ENCODE measurements around the gene EXOC6.
A peak's percentile ranks its signal among the peaks of the same experiment; 100 is the strongest.

EXOC6 gene, protein sequence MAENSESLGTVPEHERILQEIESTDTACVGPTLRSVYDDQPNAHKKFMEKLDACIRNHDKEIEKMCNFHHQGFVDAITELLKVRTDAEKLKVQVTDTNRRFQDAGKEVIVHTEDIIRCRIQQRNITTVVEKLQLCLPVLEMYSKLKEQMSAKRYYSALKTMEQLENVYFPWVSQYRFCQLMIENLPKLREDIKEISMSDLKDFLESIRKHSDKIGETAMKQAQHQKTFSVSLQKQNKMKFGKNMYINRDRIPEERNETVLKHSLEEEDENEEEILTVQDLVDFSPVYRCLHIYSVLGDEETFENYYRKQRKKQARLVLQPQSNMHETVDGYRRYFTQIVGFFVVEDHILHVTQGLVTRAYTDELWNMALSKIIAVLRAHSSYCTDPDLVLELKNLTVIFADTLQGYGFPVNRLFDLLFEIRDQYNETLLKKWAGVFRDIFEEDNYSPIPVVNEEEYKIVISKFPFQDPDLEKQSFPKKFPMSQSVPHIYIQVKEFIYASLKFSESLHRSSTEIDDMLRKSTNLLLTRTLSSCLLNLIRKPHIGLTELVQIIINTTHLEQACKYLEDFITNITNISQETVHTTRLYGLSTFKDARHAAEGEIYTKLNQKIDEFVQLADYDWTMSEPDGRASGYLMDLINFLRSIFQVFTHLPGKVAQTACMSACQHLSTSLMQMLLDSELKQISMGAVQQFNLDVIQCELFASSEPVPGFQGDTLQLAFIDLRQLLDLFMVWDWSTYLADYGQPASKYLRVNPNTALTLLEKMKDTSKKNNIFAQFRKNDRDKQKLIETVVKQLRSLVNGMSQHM

DNA sequence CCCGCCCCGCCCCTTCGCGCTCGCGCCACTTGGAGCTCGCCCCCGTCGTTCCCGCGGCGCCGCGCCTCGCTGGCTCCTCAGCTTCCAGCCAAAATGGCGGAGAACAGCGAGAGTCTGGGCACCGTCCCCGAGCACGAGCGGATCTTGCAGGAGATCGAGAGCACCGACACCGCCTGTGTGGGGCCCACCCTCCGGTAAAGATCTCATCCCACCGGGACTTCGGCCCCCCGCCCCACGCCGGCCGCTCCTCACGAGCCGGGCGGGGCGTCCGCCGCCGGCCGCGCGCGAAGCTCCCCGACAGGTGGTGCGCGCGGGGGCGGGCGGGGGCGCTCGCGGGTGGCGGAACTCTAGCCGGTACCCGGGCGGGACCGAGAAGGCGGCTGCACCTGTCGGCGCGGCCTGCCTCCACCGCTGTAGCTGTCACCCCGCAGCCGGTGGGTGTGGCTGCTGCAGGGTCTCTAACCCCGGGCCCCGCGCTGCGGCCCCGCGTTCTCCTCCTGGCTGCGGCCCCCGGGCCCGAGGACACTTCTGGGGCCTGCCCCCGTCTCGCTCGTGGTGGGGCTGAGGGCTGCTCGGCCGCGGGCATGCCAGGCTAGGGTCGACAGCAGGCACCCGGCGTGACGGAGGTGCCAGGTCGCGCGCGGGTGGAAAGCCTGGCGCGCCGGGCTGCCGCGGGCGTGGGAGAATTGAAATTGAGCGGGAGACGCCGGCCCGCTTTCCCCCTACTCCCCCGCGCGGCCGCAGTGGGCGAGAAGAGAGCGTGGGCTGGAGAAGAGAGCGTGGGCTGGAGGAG lies at the start of gene EXOC6:
EXOC6 (plus strand) TSS at position 80 of the 793 bp plus-strand sequence; CDS start at position 94, 14 bp downstream.
- no peak for DNase-seq (ENCODE audit: low read depth)
- TF ChIP-seq, protein P1, sequence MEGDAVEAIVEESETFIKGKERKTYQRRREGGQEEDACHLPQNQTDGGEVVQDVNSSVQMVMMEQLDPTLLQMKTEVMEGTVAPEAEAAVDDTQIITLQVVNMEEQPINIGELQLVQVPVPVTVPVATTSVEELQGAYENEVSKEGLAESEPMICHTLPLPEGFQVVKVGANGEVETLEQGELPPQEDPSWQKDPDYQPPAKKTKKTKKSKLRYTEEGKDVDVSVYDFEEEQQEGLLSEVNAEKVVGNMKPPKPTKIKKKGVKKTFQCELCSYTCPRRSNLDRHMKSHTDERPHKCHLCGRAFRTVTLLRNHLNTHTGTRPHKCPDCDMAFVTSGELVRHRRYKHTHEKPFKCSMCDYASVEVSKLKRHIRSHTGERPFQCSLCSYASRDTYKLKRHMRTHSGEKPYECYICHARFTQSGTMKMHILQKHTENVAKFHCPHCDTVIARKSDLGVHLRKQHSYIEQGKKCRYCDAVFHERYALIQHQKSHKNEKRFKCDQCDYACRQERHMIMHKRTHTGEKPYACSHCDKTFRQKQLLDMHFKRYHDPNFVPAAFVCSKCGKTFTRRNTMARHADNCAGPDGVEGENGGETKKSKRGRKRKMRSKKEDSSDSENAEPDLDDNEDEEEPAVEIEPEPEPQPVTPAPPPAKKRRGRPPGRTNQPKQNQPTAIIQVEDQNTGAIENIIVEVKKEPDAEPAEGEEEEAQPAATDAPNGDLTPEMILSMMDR (IDR thresholded peaks at IDR 0.05; ENCODE audit: control insufficient read depth, insufficient read depth, low read depth, low read length, missing control alignments): no peak
- H3K4me3 ChIP-seq (ENCODE audit: control insufficient read depth, low read depth, low read length): peak within 1 kb of the TSS; percentile 77

DNA sequence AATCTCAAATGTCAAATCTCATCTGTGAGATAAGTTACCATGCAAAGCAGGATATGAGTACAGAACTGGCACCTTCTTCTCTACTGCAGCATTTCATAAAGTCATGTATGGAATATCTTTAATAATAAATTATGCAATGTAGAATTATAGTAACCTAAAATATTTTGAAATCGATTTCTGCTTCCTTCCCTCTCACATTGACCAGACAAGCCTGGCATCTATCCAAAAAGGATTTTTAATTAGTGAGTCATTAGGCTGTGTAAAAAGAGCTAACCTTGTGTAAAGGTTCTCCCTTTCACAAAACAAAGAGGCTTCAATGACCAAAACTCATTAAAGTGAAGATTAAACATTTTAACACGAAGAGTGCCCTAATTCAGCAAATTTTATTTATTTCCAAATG lies 48.8 kb upstream of the EXOC6 start:
- no peak overlapping the region for H3K4me3 ChIP-seq (ENCODE audit: control insufficient read depth, low read depth, low read length)
- DNase-seq (ENCODE audit: low read depth): no peak
- TF ChIP-seq, protein P1 (IDR thresholded peaks at IDR 0.05; ENCODE audit: control insufficient read depth, insufficient read depth, low read depth, low read length, missing control alignments): no peak

DNA sequence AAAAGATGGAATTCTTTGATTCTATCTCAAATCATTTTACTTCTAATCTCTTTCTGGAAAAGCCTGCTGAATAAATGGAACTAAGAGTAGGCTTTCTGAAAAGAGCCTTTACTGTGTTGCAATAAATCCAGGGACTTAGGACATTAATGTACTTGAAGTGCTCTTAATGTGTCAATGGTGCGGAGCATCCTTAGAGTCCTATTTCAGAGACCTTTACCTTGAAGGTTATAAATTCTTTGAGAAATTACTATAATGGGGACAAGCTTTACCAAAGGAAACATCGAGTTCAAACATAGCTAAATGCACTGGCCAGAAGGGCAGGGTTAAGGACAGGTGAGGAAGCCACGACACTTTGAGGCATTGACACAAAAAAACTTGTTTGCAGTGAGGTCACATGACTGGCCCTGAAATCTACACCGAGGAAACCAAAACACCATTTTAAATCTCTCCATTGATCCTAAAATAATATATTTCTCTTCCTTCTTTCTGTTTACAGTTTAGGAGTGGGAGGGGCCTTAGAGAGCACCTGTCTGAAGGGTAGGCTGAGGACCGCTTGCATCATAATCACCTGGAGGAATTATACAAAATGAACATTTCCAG lies 48.1 kb upstream of the EXOC6 start:
- TF ChIP-seq, protein P1 (IDR thresholded peaks at IDR 0.05; ENCODE audit: control insufficient read depth, insufficient read depth, low read depth, low read length, missing control alignments): no peak
- no peak for DNase-seq (ENCODE audit: low read depth)
- H3K4me3 ChIP-seq (ENCODE audit: control insufficient read depth, low read depth, low read length): no peak overlapping the region

DNA sequence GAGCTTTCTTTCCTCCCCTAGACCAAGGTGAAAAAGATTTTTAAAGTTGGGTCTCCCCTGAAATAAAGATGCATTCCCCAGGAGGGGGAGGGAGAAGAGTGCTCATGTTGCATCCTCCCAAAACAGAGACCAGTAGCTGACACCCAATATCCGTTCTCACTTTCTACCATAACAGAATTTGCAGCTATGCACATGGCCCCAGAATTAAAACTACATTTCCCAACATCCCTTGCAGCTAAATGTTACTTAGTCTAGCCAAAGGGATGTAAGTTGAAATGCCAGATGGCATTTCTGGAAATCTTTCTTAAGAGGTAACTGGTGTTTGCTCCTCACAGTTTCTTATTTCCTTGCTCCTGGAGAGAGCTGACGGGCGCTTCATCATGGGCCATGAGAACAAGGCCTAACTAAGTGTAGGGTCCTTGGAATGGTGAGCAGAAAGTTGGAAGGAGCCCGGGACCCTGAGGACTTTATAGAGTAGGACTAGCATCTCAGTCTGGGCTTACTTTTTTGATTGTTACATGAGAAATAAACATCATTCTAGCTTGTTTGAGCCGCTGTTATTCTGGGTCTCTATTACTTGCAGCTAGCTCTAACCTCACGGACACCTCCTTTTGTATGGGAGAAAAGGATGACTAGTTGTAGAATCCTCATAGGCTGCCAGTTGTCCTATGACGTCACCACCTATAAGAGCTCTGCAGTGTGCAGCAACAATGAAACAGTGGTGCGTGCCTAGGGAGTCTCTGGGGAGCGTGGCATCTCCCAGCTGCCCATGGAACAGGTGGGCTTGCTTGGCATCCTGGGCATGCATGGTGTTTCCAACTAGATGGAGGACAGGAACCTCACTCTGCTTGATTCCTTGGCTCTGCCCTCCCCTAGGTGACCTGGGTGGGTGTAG lies 46.1 kb upstream of the EXOC6 start:
- no peak for DNase-seq (ENCODE audit: low read depth)
- TF ChIP-seq, protein P1 (IDR thresholded peaks at IDR 0.05; ENCODE audit: control insufficient read depth, insufficient read depth, low read depth, low read length, missing control alignments): no peak
- no peak overlapping the region for H3K4me3 ChIP-seq (ENCODE audit: control insufficient read depth, low read depth, low read length)

DNA sequence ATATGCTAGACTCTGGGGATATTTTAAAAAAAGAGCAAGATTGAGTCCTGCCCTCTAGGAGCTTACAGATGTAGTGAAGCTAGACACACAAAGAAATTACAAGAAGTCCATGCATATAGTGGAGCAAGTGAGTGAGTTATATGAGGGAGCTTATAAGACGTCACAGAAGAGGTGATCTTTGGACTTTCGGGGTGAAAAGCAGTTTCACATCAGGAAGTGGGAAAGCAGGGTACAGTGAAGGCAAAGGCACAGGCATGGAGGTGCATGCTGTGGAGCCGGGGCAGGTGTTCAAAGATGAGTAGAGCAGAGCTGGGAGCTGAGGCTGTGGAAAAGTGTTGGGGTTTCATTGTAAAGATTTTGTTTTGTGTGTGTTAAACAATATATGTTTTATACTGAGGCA lies 38.5 kb upstream of the EXOC6 start:
- TF ChIP-seq, protein P1 (IDR thresholded peaks at IDR 0.05; ENCODE audit: control insufficient read depth, insufficient read depth, low read depth, low read length, missing control alignments): no peak
- H3K4me3 ChIP-seq (ENCODE audit: control insufficient read depth, low read depth, low read length): no peak overlapping the region
- no peak for DNase-seq (ENCODE audit: low read depth)

Data from AG09309 (cell line).